HEK293 (cell line): ENCODE measurements around the gene FBXL7.

Experiments used
- CTCF ChIA-PET: fragments of 350-600 bp; formaldehyde crosslinking; extraction: SDS; loops from one replicate; lab custom pipeline; 2021; ENCODE audit warnings: antibody characterized with exemption; lab: Yijun Ruan, JAX
- POLR2A ChIA-PET: fragments of 300-600 bp; formaldehyde crosslinking; extraction: SDS; loops from one replicate; lab custom pipeline; 2020; ENCODE audit warnings: antibody characterized with exemption, inconsistent platforms; lab: Yijun Ruan, JAX
- H3K27ac ChIP-seq: fragments of 200-500 bp; sonication (Bioruptor generic); 2 replicates; pipeline ENCODE4 v1.5.1; 2014; ENCODE audit warnings: low read depth, low read length, control low read depth, inconsistent platforms; ENCODE audit errors: extremely low read depth
- H3K36me3 ChIP-seq, 2 experiments: fragments of 200-500 bp in 1 of 2; sonication (Bioruptor generic) in 1 of 2; 1 replicate in 1 of 2; 2 replicates in 1 of 2; pipeline ENCODE4 v1.5.1; 2014 to 2017; ENCODE audit warnings: inconsistent platforms in 2 of 2, low read length in 2 of 2; ENCODE audit not compliant: control insufficient read depth in 2 of 2, insufficient read depth in 1 of 2
- H3K4me1 ChIP-seq: fragments of 200-500 bp; sonication (Bioruptor generic); 2 replicates; pipeline ENCODE4 v1.5.1; 2014; ENCODE audit warnings: mild to moderate bottlenecking, low read length, inconsistent platforms; ENCODE audit not compliant: control insufficient read depth, insufficient read depth
- H3K4me3 ChIP-seq: 2 replicates; pipeline ENCODE4 v1.5.1; 2011; ENCODE audit warnings: low read depth, mild to moderate bottlenecking, control low read depth, low read length, moderate library complexity
- H3K9me3 ChIP-seq: fragments of 200-500 bp; sonication (Bioruptor generic); 2 replicates; pipeline ENCODE4 v1.5.1; 2014; ENCODE audit warnings: low read depth, low read length, inconsistent platforms; ENCODE audit not compliant: control insufficient read depth, insufficient read depth
- EGR2 ChIP-seq: fragments of 450-650 bp; formaldehyde crosslinking; IDR thresholded peaks from 2 replicates; pipeline ENCODE4 v1.5.1; 2016; ENCODE audit warnings: low read depth, missing biosample characterization, missing genetic modification characterization
- SCRT2 ChIP-seq: fragments of 450-650 bp; formaldehyde crosslinking; IDR thresholded peaks from 2 replicates; pipeline ENCODE4 v1.5.1; 2016; ENCODE audit warnings: missing biosample characterization, missing genetic modification characterization
- ZFP41 ChIP-seq: fragments of 450-650 bp; formaldehyde crosslinking; IDR thresholded peaks from 2 replicates; pipeline ENCODE4 v1.5.1; 2016; ENCODE audit warnings: missing biosample characterization, missing genetic modification characterization, borderline replicate concordance
- ZNF132 ChIP-seq: fragments of 450-650 bp; formaldehyde crosslinking; IDR thresholded peaks from 2 replicates; pipeline ENCODE4 v1.5.1; 2017; ENCODE audit warnings: missing biosample characterization, missing genetic modification characterization, borderline replicate concordance
- ZNF133 ChIP-seq: fragments of 450-650 bp; formaldehyde crosslinking; IDR thresholded peaks from 2 replicates; pipeline ENCODE4 v1.5.1; 2016; ENCODE audit warnings: missing biosample characterization, missing genetic modification characterization
- ZNF19 ChIP-seq: fragments of 450-650 bp; formaldehyde crosslinking; IDR thresholded peaks from 2 replicates; pipeline ENCODE4; 2016; ENCODE audit warnings: missing biosample characterization, missing genetic modification characterization, low read depth
- ZNF23 ChIP-seq: fragments of 450-650 bp; formaldehyde crosslinking; IDR thresholded peaks from 2 replicates; pipeline ENCODE4 v1.5.1; 2016; ENCODE audit warnings: missing biosample characterization, missing genetic modification characterization, borderline replicate concordance
- ZNF239 ChIP-seq: fragments of 450-650 bp; formaldehyde crosslinking; IDR thresholded peaks from 2 replicates; pipeline ENCODE4 v1.5.1; 2016; ENCODE audit warnings: missing biosample characterization, missing genetic modification characterization
- ZNF311 ChIP-seq: fragments of 450-650 bp; formaldehyde crosslinking; IDR thresholded peaks from 2 replicates; pipeline ENCODE4 v1.5.1; 2017; ENCODE audit warnings: missing biosample characterization, missing genetic modification characterization, borderline replicate concordance
- ZNF433 ChIP-seq: fragments of 450-650 bp; formaldehyde crosslinking; IDR thresholded peaks from 2 replicates; pipeline ENCODE4 v1.5.1; 2016; ENCODE audit warnings: missing biosample characterization, missing genetic modification characterization, low read depth
- ZNF514 ChIP-seq: fragments of 450-650 bp; formaldehyde crosslinking; IDR thresholded peaks from 2 replicates; pipeline ENCODE4 v1.5.1; 2016; ENCODE audit warnings: missing biosample characterization, missing genetic modification characterization
- ZNF529 ChIP-seq: fragments of 450-650 bp; formaldehyde crosslinking; IDR thresholded peaks from 2 replicates; pipeline ENCODE4 v1.5.1; 2017; ENCODE audit warnings: missing genetic modification characterization, missing biosample characterization; ENCODE audit not compliant: insufficient replicate concordance
- ZNF530 ChIP-seq: fragments of 450-650 bp; formaldehyde crosslinking; IDR thresholded peaks from 2 replicates; pipeline ENCODE4 v1.5.1; 2016; ENCODE audit warnings: low read depth, missing biosample characterization, missing genetic modification characterization
- ZNF707 ChIP-seq: fragments of 450-650 bp; formaldehyde crosslinking; IDR thresholded peaks from 2 replicates; pipeline ENCODE4 v1.5.1; 2016; ENCODE audit warnings: missing biosample characterization, missing genetic modification characterization
- TF ChIP-seq, protein P1 (sequence below): fragments of 450-650 bp; formaldehyde crosslinking; IDR thresholded peaks from 2 replicates; pipeline ENCODE4 v1.5.1; 2017; ENCODE audit warnings: missing biosample characterization, missing genetic modification characterization
- TF ChIP-seq, protein P2 (sequence below): fragments of 450-650 bp; formaldehyde crosslinking; conservative IDR thresholded peaks from 2 replicates; pipeline ENCODE4 v1.5.1; 2016; ENCODE audit warnings: low read depth, missing biosample characterization, missing genetic modification characterization
- TF ChIP-seq, protein P3 (sequence below): fragments of 450-650 bp; formaldehyde crosslinking; conservative IDR thresholded peaks from 2 replicates; pipeline ENCODE4 v1.5.1; 2016; ENCODE audit warnings: low read depth, missing biosample characterization, missing genetic modification characterization
- TF ChIP-seq, protein P4 (sequence below): fragments of 450-650 bp; formaldehyde crosslinking; IDR thresholded peaks from 2 replicates; pipeline ENCODE4 v1.5.1; 2016; ENCODE audit warnings: missing biosample characterization, missing genetic modification characterization

The FBXL7 gene

DNA sequence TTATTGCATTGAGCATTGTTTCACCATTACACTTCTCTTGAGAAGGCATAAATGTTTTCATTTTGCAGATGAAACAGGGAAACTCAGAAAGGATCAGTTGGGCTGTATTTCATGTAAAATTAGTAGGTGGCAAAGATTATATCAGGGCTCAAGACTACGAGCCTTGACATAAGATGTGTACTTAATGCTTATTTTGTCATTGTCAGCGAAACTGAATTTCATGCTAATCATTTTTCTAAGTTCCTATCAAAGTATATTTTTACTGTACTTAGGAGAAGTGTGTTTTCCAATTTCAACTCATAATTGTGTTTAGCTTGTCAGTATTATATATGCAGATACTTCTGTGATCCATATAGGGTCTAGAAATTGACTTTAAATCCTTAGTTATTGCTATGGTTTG, 123.8 kb downstream of the FBXL7 start:
- Histone ChIP-seq H3K4me3 (no peak overlapping the region), H3K9me3 (no peaks in the 10 kb centered on the region), H3K36me3 (no peaks in the 10 kb centered on the region), H3K27ac (no peak overlapping the region), H3K4me1 (no peaks in the 10 kb centered on the region)
- CTCF ChIA-PET, result no interaction called here
- POLR2A ChIA-PET, result no interaction called here
- TF ChIP-seq ZFP41 (tag by site-specific recombination) (no peak), SCRT2 (tag by site-specific recombination) (no peak)

DNA sequence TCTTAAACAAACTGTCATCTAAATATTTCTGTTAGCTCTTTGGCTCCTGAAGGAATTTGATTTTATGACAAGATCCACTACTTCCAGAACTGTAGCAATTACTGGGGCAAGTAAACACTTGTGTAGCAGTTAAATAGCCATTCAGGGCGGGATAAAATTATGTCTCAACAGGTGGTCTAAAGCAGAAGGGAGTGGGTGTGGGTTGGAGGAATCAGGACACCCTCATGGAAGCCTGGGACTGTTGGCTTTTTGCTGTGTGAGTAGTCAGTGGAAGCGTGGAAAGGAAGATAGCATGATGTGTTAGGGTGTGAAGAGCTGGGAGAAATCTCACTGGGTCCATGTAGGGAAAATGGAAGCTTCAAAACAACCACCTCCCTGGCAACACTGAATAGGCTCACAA, 127.1 kb downstream of the FBXL7 start:
- no peaks in the 10 kb centered on the region for H3K9me3 ChIP-seq
- H3K36me3 ChIP-seq, result no peaks in the 10 kb centered on the region
- POLR2A ChIA-PET, result no interaction called here
- TF ChIP-seq, protein P1, sequence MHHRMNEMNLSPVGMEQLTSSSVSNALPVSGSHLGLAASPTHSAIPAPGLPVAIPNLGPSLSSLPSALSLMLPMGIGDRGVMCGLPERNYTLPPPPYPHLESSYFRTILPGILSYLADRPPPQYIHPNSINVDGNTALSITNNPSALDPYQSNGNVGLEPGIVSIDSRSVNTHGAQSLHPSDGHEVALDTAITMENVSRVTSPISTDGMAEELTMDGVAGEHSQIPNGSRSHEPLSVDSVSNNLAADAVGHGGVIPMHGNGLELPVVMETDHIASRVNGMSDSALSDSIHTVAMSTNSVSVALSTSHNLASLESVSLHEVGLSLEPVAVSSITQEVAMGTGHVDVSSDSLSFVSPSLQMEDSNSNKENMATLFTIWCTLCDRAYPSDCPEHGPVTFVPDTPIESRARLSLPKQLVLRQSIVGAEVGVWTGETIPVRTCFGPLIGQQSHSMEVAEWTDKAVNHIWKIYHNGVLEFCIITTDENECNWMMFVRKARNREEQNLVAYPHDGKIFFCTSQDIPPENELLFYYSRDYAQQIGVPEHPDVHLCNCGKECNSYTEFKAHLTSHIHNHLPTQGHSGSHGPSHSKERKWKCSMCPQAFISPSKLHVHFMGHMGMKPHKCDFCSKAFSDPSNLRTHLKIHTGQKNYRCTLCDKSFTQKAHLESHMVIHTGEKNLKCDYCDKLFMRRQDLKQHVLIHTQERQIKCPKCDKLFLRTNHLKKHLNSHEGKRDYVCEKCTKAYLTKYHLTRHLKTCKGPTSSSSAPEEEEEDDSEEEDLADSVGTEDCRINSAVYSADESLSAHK (tag by site-specific recombination), result no peak
- TF ChIP-seq ZNF433 (no peak), ZNF707 (no peak), EGR2 (tag by site-specific recombination) (no peak), ZNF529 (tag by site-specific recombination) (no peak), ZNF530 (tag by site-specific recombination) (no peak)
- TF ChIP-seq, protein P2, sequence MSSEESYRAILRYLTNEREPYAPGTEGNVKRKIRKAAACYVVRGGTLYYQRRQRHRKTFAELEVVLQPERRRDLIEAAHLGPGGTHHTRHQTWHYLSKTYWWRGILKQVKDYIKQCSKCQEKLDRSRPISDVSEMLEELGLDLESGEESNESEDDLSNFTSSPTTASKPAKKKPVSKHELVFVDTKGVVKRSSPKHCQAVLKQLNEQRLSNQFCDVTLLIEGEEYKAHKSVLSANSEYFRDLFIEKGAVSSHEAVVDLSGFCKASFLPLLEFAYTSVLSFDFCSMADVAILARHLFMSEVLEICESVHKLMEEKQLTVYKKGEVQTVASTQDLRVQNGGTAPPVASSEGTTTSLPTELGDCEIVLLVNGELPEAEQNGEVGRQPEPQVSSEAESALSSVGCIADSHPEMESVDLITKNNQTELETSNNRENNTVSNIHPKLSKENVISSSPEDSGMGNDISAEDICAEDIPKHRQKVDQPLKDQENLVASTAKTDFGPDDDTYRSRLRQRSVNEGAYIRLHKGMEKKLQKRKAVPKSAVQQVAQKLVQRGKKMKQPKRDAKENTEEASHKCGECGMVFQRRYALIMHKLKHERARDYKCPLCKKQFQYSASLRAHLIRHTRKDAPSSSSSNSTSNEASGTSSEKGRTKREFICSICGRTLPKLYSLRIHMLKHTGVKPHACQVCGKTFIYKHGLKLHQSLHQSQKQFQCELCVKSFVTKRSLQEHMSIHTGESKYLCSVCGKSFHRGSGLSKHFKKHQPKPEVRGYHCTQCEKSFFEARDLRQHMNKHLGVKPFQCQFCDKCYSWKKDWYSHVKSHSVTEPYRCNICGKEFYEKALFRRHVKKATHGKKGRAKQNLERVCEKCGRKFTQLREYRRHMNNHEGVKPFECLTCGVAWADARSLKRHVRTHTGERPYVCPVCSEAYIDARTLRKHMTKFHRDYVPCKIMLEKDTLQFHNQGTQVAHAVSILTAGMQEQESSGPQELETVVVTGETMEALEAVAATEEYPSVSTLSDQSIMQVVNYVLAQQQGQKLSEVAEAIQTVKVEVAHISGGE (tag by site-specific recombination), result no peak
- TF ChIP-seq, protein P3, sequence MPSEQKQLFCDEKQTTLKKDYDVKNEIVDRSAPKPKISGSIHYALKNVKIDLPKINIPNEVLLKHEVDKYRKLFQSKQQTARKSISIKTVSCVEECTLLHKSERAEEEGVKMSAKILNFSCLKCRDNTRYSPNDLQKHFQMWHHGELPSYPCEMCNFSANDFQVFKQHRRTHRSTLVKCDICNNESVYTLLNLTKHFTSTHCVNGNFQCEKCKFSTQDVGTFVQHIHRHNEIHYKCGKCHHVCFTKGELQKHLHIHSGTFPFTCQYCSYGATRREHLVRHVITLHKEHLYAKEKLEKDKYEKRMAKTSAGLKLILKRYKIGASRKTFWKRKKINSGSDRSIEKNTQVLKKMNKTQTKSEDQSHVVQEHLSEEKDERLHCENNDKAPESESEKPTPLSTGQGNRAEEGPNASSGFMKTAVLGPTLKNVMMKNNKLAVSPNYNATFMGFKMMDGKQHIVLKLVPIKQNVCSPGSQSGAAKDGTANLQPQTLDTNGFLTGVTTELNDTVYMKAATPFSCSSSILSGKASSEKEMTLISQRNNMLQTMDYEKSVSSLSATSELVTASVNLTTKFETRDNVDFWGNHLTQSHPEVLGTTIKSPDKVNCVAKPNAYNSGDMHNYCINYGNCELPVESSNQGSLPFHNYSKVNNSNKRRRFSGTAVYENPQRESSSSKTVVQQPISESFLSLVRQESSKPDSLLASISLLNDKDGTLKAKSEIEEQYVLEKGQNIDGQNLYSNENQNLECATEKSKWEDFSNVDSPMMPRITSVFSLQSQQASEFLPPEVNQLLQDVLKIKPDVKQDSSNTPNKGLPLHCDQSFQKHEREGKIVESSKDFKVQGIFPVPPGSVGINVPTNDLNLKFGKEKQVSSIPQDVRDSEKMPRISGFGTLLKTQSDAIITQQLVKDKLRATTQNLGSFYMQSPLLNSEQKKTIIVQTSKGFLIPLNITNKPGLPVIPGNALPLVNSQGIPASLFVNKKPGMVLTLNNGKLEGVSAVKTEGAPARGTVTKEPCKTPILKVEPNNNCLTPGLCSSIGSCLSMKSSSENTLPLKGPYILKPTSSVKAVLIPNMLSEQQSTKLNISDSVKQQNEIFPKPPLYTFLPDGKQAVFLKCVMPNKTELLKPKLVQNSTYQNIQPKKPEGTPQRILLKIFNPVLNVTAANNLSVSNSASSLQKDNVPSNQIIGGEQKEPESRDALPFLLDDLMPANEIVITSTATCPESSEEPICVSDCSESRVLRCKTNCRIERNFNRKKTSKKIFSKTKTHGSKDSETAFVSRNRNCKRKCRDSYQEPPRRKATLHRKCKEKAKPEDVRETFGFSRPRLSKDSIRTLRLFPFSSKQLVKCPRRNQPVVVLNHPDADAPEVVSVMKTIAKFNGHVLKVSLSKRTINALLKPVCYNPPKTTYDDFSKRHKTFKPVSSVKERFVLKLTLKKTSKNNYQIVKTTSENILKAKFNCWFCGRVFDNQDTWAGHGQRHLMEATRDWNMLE (tag by site-specific recombination), result no peak
- H3K27ac ChIP-seq, result no peak overlapping the region
- no peak overlapping the region for H3K4me3 ChIP-seq
- no peaks in the 10 kb centered on the region for H3K4me1 ChIP-seq
- CTCF ChIA-PET, result no interaction called here

DNA sequence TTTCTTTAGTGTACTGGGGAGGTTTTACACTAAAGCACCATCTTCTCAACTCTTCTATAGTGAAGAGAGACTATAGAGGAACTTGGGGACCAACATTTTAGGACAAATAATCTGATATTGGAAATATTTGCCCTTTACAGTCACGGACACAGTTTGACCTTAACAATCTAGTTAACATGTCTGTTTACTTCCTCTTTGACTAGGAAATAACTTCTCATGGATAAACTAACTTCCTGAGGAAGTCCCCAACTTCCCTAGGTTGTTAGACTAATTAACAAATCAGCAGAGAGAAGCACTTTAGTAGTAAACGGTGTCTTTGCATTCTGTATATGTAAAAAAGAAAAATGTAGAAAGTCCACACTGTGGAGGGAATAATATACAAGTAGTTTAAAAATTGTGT, 127.7 kb downstream of the FBXL7 start:
- Histone ChIP-seq H3K27ac (no peak overlapping the region), H3K9me3 (no peaks in the 10 kb centered on the region), H3K36me3 (no peaks in the 10 kb centered on the region), H3K4me1 (no peaks in the 10 kb centered on the region), H3K4me3 (no peak overlapping the region)
- POLR2A ChIA-PET, result no interaction called here
- CTCF ChIA-PET, result no interaction called here
- no peak for TF ChIP-seq ZNF23
- TF ChIP-seq ZNF133, result no peak
- no peak for TF ChIP-seq ZNF239 (tag by site-specific recombination)
- TF ChIP-seq ZNF132 (tag by site-specific recombination), result no peak
- no peak for TF ChIP-seq ZFP41 (tag by site-specific recombination)
- no peak for TF ChIP-seq ZNF514
- no peak for TF ChIP-seq ZNF19 (tag by site-specific recombination)
- TF ChIP-seq, protein P4, sequence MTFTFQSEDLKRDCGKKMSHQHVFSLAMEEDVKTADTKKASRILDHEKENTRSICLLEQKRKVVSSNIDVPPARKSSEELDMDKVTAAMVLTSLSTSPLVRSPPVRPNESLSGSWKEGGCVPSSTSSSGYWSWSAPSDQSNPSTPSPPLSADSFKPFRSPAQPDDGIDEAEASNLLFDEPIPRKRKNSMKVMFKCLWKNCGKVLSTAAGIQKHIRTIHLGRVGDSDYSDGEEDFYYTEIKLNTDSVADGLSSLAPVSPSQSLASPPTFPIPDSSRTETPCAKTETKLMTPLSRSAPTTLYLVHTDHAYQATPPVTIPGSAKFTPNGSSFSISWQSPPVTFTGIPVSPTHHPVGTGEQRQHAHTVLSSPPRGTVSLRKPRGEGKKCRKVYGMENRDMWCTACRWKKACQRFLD, result no peak
- no peak for TF ChIP-seq ZNF311
- no peak for TF ChIP-seq ZNF433
